ENCODE results near the gene PAWR. TPM values are rescaled to one million over a fixed set of nuclear protein-coding genes. Genes with fewer than 3 reads are reported as not detected.
A peak's percentile ranks its signal among the peaks of the same experiment; 100 is the strongest.

Gene PAWR
- total RNA-seq, 6 experiments from 2014 or later = 25.0 to 62.3 (median 28.9) TPM

GRCh38 chr12:79555028-79555925, 135.5 kb downstream of the PAWR start:
- Histone ChIP-seq H3K36me3 (no peaks in the 10 kb centered on the region), H3K9me3 (peaks cover 0 to under 1% (median 0%) of the 10 kb centered on the region in 4 donors), H3K4me3 (no peak overlapping the region), H3K27me3 (no peaks in the 10 kb centered on the region), H3K4me1 (peaks cover 0 to 30% (median 12%) of the 10 kb centered on the region in 4 donors), H3K27ac (peak overlapping the region; percentile 21 to 41 (median 24))
- no peak for TF ChIP-seq POLR2A (IDR thresholded peaks at IDR 0.05)
- TF ChIP-seq, protein P1, sequence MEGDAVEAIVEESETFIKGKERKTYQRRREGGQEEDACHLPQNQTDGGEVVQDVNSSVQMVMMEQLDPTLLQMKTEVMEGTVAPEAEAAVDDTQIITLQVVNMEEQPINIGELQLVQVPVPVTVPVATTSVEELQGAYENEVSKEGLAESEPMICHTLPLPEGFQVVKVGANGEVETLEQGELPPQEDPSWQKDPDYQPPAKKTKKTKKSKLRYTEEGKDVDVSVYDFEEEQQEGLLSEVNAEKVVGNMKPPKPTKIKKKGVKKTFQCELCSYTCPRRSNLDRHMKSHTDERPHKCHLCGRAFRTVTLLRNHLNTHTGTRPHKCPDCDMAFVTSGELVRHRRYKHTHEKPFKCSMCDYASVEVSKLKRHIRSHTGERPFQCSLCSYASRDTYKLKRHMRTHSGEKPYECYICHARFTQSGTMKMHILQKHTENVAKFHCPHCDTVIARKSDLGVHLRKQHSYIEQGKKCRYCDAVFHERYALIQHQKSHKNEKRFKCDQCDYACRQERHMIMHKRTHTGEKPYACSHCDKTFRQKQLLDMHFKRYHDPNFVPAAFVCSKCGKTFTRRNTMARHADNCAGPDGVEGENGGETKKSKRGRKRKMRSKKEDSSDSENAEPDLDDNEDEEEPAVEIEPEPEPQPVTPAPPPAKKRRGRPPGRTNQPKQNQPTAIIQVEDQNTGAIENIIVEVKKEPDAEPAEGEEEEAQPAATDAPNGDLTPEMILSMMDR (IDR thresholded peaks at IDR 0.05) = peak; percentile 55 to 74 (median 62)
- ATAC-seq = peak; percentile 56 to 70 (median 59)
- DNase-seq = no peak
- intact Hi-C loops (cut with DNase I) = loop anchor here in 1 of 2 donors (5.0 to 10.0 kb wide), 2 partner anchors 137 to 190 kb away; partner anchors contain the start of gene PAWR
- 22% methylated on average over 3 of the region's 3 CpGs for WGBS (ENCODE audit: insufficient coverage, low coverage, low lambda C conversion rate, missing lambda C conversion rate)

GRCh38 chr12:79553863-79554574, 136.7 kb downstream of the PAWR start:
- Histone ChIP-seq H3K4me1 (peaks cover 0 to 29% (median 12%) of the 10 kb centered on the region in 4 donors), H3K9me3 (peaks cover 0 to 1% (median 0%) of the 10 kb centered on the region in 4 donors), H3K27me3 (no peaks in the 10 kb centered on the region), H3K4me3 (no peak overlapping the region), H3K36me3 (no peaks in the 10 kb centered on the region), H3K27ac (no peak overlapping the region)
- ATAC-seq (no peak), DNase-seq (no peak)
- TF ChIP-seq POLR2A (IDR thresholded peaks at IDR 0.05) = no peak
- TF ChIP-seq, protein P1 (IDR thresholded peaks at IDR 0.05) = no peak
- intact Hi-C loops (cut with DNase I) = loop anchor here in 1 of 2 donors (10.0 kb wide), 1 partner anchor 191 kb away; no protein-coding TSS in a partner anchor
- 80% methylated on average over 5 of the region's 24 CpGs for WGBS (ENCODE audit: insufficient coverage, low coverage, low lambda C conversion rate, missing lambda C conversion rate)

DNA sequence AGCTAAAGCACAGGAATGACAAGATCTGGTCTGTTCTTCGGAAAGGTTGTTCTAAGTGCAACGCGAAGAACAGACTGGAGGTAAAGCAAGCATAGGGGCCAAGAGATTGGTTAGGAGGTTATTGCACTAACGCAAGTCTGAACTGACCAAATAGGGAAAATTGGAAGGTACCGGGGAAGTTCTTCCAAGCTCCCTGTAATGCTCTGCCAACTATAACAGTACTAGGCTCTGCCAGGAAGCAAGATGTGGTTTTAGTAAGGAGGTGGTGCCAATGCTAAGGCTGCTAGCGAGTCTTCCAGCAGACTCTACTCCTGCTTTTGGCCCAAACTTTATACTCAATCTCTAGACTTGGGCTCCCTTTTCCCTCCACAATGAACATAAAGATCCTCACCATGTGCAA, 138.6 kb downstream of the PAWR start:
- Histone ChIP-seq H3K9me3 (peaks cover 0 to 1% (median 0%) of the 10 kb centered on the region in 4 donors), H3K36me3 (no peaks in the 10 kb centered on the region), H3K4me1 (peaks cover 0 to 32% (median 13%) of the 10 kb centered on the region in 4 donors), H3K27me3 (no peaks in the 10 kb centered on the region), H3K27ac (no peak overlapping the region), H3K4me3 (no peak overlapping the region)
- intact Hi-C loops (cut with DNase I) = loop anchor here in 1 of 2 donors (10.0 kb wide), 1 partner anchor 193 kb away; no protein-coding TSS in a partner anchor
- TF ChIP-seq, protein P1 (IDR thresholded peaks at IDR 0.05) = no peak
- TF ChIP-seq POLR2A (IDR thresholded peaks at IDR 0.05) = no peak
- ATAC-seq = no peak
- WGBS (ENCODE audit: insufficient coverage, low coverage, low lambda C conversion rate, missing lambda C conversion rate) = 75% methylated on average over 6 of the region's 6 CpGs
- DNase-seq = no peak

- no peak overlapping the region for H3K27ac ChIP-seq
- H3K27me3 ChIP-seq = no peaks in the 10 kb centered on the region
- DNase-seq (no peak), ATAC-seq (peak; percentile 26 to 57 (median 34))
- TF ChIP-seq POLR2A (IDR thresholded peaks at IDR 0.05) = no peak
- TF ChIP-seq, protein P1 (IDR thresholded peaks at IDR 0.05) = no peak
- H3K36me3 ChIP-seq = no peaks in the 10 kb centered on the region
- H3K4me3 ChIP-seq = no peak overlapping the region
- 71% methylated on average over 4 of the region's 4 CpGs for WGBS (ENCODE audit: insufficient coverage, low coverage, low lambda C conversion rate, missing lambda C conversion rate)
- peaks cover 0 to 1% (median 0%) of the 10 kb centered on the region in 4 donors for H3K9me3 ChIP-seq
- intact Hi-C loops (cut with DNase I) = loop anchor here in 1 of 2 donors (10.0 kb wide), 1 partner anchor 195 kb away; no protein-coding TSS in a partner anchor
- peaks cover 0 to 16% (median 5%) of the 10 kb centered on the region in 4 donors for H3K4me1 ChIP-seq
Measured at GRCh38 chr12:79549531-79550271, 141.1 kb downstream of the PAWR start.

Measured in right lobe of liver (tissue), 6 donors.